Aortic smooth muscle cell (primary cell): ENCODE results near the gene UGGT1. TPM values are rescaled to one million over a fixed set of nuclear protein-coding genes. Genes with fewer than 3 reads are reported as not detected.

ENCODE experiments used
- total RNA-seq: library from RNA; depleted of rRNA; stranded (reverse); fragments of >200 nt; gene quantifications from 2 replicates; pipeline ENCODE4 v1.2.3, GENCODE V29; 2014

Gene UGGT1
- 79.3 and 92.5 TPM in 2 replicates for total RNA-seq

GRCh38 chr2:128090945-128091725 is at the start of gene UGGT1:
UGGT1 (plus strand) TSS chr2:128091200; CDS start chr2:128091358, 158 bp downstream.

Other genes starting within 250 kb of the UGGT1 start
- gene POLR2D, start 233.0 kb upstream of the UGGT1 start, total RNA-seq, result 16.8 and 22.5 TPM in 2 replicates
- gene AMMECR1L, start 205.2 kb upstream of the UGGT1 start, total RNA-seq, result 11.3 and 13.6 TPM in 2 replicates
- 3.3 and 4.0 TPM in 2 replicates for gene SAP130, start 63.1 kb upstream of the UGGT1 start, total RNA-seq
- 7.1 and 9.5 TPM in 2 replicates for gene HS6ST1, start 227.7 kb downstream of the UGGT1 start, total RNA-seq